ENCODE results near the gene PARPBP. TPM values are rescaled to one million over a fixed set of nuclear protein-coding genes. Genes with fewer than 3 reads are reported as not detected.
A peak's percentile ranks its signal among the peaks of the same experiment; 100 is the strongest.
"Not testable (repeated sequence)": the region's sequence is repeated elsewhere in the genome, so short reads cannot be mapped to it uniquely, and the experiment has no call there.

Gene PARPBP
- total RNA-seq, 2 experiments from 2014 or later: 24.0 to 25.9 TPM

DNA sequence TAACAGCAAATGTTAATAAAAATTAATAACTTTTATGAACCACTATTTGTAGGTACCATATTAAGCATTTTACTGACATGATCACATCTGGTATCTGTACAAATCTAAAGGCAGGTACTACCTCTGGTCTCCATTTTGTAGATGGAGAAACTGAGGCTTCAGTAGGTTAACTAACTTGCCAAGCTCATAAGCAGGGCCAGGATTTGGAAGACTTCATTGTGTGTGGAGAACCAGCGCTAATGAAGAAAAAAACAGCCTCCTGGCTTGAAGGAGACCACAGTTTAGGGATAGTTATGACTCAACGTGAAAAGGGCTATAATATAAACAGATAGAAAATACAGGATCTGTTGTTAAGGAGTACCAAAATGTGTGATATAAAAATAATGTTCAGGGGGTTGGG is 1.1 kb upstream of the PARPBP start:
- no peak overlapping the region for H3K27ac Mint-ChIP-seq
- H3K4me1 Mint-ChIP-seq (ENCODE audit: low read depth): peaks cover 19% of the 10 kb centered on the region
- no peak for DNase-seq
- H3K4me3 Mint-ChIP-seq: peak overlapping the region; percentile 87
- intact Hi-C loops (cut with micrococcal nuclease): no loop called here
- ChIA-PET CTCF (interaction anchor here (1.0 to 1.1 kb wide), 2 partner anchors 51 to 177 kb away, joined by 3 read pairs; no protein-coding TSS in a partner anchor), POLR2A (interaction anchor here (0.8 to 2.0 kb wide), 3 partner anchors 9 to 57 kb away, joined by 3 to 9 read pairs (median 3); partner anchors contain the start of gene WASHC3)
- H3K36me3 Mint-ChIP-seq: peaks cover 16% of the 10 kb centered on the region
- no peaks in the 10 kb centered on the region for H3K27me3 Mint-ChIP-seq
- no peaks in the 10 kb centered on the region for H3K9me3 Mint-ChIP-seq

GRCh38 chr12:102120564-102120873 is 536 bp downstream of the PARPBP start:
- Mint-ChIP-seq H3K4me1 (ENCODE audit: low read depth) (peaks cover 19% of the 10 kb centered on the region), H3K36me3 (peaks cover 20% of the 10 kb centered on the region), H3K4me3 (peak overlapping the region; percentile 87), H3K27ac (peak overlapping the region; percentile 82), H3K27me3 (no peaks in the 10 kb centered on the region), H3K9me3 (no peaks in the 10 kb centered on the region)
- intact Hi-C loops (cut with micrococcal nuclease): loop anchor here (1.0 to 5.0 kb wide), 6 partner anchors 48 to 423 kb away; partner anchors contain the start of genes CHPT1 and DRAM1
- DNase-seq: no peak
- ChIA-PET CTCF (interaction anchor here (0.7 to 1.0 kb wide), 2 partner anchors 49 to 431 kb away, joined by 3 read pairs; no protein-coding TSS in a partner anchor), POLR2A (interaction anchor here (1.2 to 2.0 kb wide), 3 partner anchors 29 to 61 kb away, joined by 3 to 9 read pairs (median 4); partner anchors contain the start of gene WASHC3)

DNA sequence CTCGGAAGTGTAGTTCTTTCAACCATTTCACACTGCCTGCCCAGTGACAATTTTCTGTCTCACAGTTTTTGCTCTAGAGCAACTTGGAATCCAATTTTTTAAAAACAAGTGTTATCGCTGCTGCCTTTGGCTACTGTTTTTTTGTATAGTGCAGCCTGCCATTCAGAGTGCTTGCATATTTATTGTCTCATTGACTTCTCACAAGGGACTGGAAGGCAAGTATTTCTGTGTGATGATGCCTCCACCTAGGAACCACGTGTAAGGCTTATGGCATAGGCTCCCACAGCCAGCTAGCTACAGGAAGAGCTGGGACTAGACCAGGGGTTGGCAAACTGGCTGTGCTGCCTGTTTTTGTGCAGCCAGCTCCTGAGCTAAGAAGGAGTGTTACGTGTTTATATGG is 903 bp downstream of the PARPBP start:
- H3K9me3 Mint-ChIP-seq: no peaks in the 10 kb centered on the region
- ChIA-PET POLR2A (interaction anchor here (1.2 to 2.0 kb wide), 3 partner anchors 28 to 61 kb away, joined by 3 to 9 read pairs (median 4); partner anchors contain the start of gene WASHC3), CTCF (interaction anchor here (0.7 to 1.0 kb wide), 2 partner anchors 49 to 431 kb away, joined by 3 read pairs; no protein-coding TSS in a partner anchor)
- no peaks in the 10 kb centered on the region for H3K27me3 Mint-ChIP-seq
- H3K4me3 Mint-ChIP-seq: peak overlapping the region; percentile 87
- H3K27ac Mint-ChIP-seq: peak overlapping the region; percentile 82
- DNase-seq: no peak
- intact Hi-C loops (cut with micrococcal nuclease): loop anchor here (1.0 to 5.0 kb wide), 6 partner anchors 47 to 424 kb away; partner anchors contain the start of genes CHPT1 and DRAM1
- peaks cover 19% of the 10 kb centered on the region for H3K4me1 Mint-ChIP-seq (ENCODE audit: low read depth)
- peaks cover 19% of the 10 kb centered on the region for H3K36me3 Mint-ChIP-seq

GRCh38 chr12:102121328-102121727 is 1.3 kb downstream of the PARPBP start:
- H3K9me3 Mint-ChIP-seq, DNase-seq, H3K27me3 Mint-ChIP-seq, H3K27ac Mint-ChIP-seq: not testable (repeated sequence)
- ChIA-PET CTCF (interaction anchor here (0.7 to 1.0 kb wide), 2 partner anchors 48 to 432 kb away, joined by 3 read pairs; no protein-coding TSS in a partner anchor), POLR2A (interaction anchor here (1.2 to 1.4 kb wide), 2 partner anchors 28 to 62 kb away, joined by 3 to 4 read pairs; no protein-coding TSS in a partner anchor)
- intact Hi-C loops (cut with micrococcal nuclease): loop anchor here (2.0 to 5.0 kb wide), 4 partner anchors 185 to 424 kb away; partner anchors contain the start of genes CHPT1 and DRAM1
- peaks cover 19% of the 10 kb centered on the region for H3K4me1 Mint-ChIP-seq (ENCODE audit: low read depth)
- H3K4me3 Mint-ChIP-seq: peak overlapping the region; percentile 87
- peaks cover 22% of the 10 kb centered on the region for H3K36me3 Mint-ChIP-seq

- intact Hi-C loops (cut with micrococcal nuclease); CTCF ChIA-PET; DNase-seq; POLR2A ChIA-PET; H3K9me3 Mint-ChIP-seq; H3K4me3 Mint-ChIP-seq; H3K27ac Mint-ChIP-seq; H3K27me3 Mint-ChIP-seq; H3K4me1 Mint-ChIP-seq (ENCODE audit: low read depth): not testable (repeated sequence)
- peaks cover 33% of the 10 kb centered on the region for H3K36me3 Mint-ChIP-seq
Measured at GRCh38 chr12:102130720-102131119, 10.7 kb downstream of the PARPBP start.

DNA sequence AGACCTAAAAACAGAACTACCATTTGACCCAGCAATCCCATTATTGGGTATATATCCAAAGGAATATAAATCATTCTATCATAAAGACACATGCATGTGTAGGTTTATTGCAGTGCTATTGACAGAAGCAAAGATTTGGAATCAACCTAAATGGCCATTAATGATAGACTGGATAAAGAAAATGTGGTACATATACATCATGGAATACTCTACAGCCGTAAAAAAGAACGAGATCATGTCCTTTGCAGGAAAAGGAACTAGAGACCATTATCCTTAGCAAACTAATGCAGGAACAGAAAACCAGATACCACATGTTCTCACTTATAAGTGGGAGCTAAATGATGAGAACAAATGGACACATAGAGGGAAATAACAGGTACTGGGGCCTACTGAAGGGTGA is 11.5 kb downstream of the PARPBP start:
- H3K4me1 Mint-ChIP-seq (ENCODE audit: low read depth); intact Hi-C loops (cut with micrococcal nuclease); H3K9me3 Mint-ChIP-seq; DNase-seq; POLR2A ChIA-PET; H3K27ac Mint-ChIP-seq; H3K4me3 Mint-ChIP-seq; H3K27me3 Mint-ChIP-seq; CTCF ChIA-PET: not testable (repeated sequence)
- peaks cover 26% of the 10 kb centered on the region for H3K36me3 Mint-ChIP-seq

DNA sequence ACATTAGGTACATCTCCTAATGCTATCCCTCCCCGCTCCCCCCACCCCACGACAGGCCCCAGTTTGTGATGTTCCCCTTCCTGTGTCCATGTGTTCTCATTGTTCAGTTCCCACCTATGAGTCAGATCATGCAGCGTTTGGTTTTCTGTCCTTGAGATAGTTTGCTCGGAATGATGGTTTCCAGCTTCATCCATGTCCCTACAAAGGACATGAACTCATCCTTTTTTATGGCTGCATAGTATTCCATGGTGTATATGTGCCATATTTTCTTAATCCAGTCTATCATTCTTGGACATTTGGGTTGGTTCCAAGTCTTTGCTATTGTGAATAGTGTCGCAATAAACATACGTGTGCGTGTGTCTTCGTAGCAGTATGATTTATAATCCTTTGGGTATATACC is 17.6 kb downstream of the PARPBP start:
- H3K27ac Mint-ChIP-seq; H3K4me3 Mint-ChIP-seq; H3K4me1 Mint-ChIP-seq (ENCODE audit: low read depth); CTCF ChIA-PET; H3K9me3 Mint-ChIP-seq; DNase-seq; POLR2A ChIA-PET; H3K27me3 Mint-ChIP-seq; intact Hi-C loops (cut with micrococcal nuclease): not testable (repeated sequence)
- peaks cover 22% of the 10 kb centered on the region for H3K36me3 Mint-ChIP-seq

- H3K4me1 Mint-ChIP-seq (ENCODE audit: low read depth); H3K27ac Mint-ChIP-seq; intact Hi-C loops (cut with micrococcal nuclease); H3K4me3 Mint-ChIP-seq; DNase-seq; POLR2A ChIA-PET; H3K9me3 Mint-ChIP-seq; H3K27me3 Mint-ChIP-seq: not testable (repeated sequence)
- CTCF ChIA-PET: interaction anchor here (0.6 kb wide), 1 partner anchor 10 kb away, joined by 4 read pairs; no protein-coding TSS in a partner anchor
- H3K36me3 Mint-ChIP-seq: peaks cover 16% of the 10 kb centered on the region
Measured at GRCh38 chr12:102142866-102143373, 22.9 kb downstream of the PARPBP start.

GRCh38 chr12:102144221-102144620 is 24.2 kb downstream of the PARPBP start:
- Mint-ChIP-seq H3K36me3 (peaks cover 12% of the 10 kb centered on the region), H3K27ac (no peak overlapping the region), H3K27me3 (no peaks in the 10 kb centered on the region), H3K9me3 (no peaks in the 10 kb centered on the region), H3K4me1 (ENCODE audit: low read depth) (peaks cover 6% of the 10 kb centered on the region), H3K4me3 (no peak overlapping the region)
- ChIA-PET CTCF (no interaction called here), POLR2A (no interaction called here)
- no peak for DNase-seq
- intact Hi-C loops (cut with micrococcal nuclease): no loop called here

DNA sequence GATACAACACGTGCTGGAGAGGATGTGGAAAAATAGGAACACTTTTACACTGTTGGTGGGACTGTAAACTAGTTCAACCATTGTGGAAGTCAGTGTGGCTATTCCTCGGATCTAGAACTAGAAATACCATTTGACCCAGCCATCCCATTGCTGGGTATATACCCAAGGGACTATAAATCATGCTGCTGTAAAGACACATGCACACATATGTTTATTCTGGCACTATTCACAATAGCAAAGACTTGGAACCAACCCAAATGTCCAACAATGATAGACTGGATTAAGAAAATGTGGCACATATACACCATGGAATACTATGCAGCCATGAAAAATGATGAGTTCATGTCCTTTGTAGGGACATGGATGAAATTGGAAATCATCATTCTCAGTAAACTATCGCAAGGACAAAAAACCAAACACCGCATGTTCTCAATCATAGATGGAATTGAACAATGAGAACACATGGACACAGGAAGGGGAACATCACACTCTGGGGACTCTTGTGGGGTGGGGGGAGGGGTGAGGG is 27.1 kb downstream of the PARPBP start:
- DNase-seq; CTCF ChIA-PET; intact Hi-C loops (cut with micrococcal nuclease); H3K4me1 Mint-ChIP-seq (ENCODE audit: low read depth); H3K4me3 Mint-ChIP-seq; H3K27ac Mint-ChIP-seq; H3K9me3 Mint-ChIP-seq; H3K36me3 Mint-ChIP-seq; POLR2A ChIA-PET; H3K27me3 Mint-ChIP-seq: not testable (repeated sequence)

DNA sequence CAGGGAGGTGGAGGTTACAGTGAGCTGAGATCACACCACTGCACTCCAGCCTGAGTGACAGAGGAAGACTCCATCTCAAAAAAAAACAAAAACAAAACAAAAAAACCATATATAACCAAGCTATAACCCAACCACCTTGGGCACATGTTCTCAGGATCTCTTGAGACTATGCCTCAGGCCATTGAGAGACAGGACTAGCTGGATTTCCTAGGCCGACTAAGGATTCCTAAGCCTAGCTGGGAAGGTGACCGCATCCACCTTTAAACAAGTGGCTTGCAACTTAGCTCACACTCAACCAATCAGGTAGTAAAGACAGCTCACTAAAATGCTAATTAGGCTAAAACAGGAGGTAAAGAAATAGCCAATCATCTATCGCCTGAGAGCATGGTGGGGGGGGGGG is 35.2 kb downstream of the PARPBP start:
- H3K9me3 Mint-ChIP-seq; intact Hi-C loops (cut with micrococcal nuclease); CTCF ChIA-PET; H3K4me1 Mint-ChIP-seq (ENCODE audit: low read depth); POLR2A ChIA-PET; H3K4me3 Mint-ChIP-seq; H3K36me3 Mint-ChIP-seq; DNase-seq; H3K27ac Mint-ChIP-seq; H3K27me3 Mint-ChIP-seq: not testable (repeated sequence)

DNA sequence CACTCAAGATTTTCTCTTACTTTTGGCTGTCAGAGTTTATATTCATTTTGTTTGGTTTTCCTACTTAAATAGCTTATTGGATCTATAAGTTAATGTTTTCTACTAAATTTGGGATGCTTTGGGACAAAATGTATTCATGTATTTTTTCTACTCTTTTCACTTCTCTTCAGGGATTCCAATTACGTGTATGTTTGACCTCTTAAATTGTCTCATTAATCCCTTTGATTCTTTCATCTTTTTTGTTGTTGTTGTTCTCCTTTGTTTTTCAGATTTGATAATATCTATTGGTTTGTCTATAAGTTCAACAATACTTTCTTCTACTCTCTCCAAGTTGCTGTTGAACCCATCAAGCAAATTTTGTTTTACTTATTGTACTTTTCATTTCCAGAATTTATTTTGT is 43.4 kb downstream of the PARPBP start:
- no peak for DNase-seq
- no peak overlapping the region for H3K27ac Mint-ChIP-seq
- POLR2A ChIA-PET: no interaction called here

More for the DNA sequence above, 43.4 kb downstream of the PARPBP start:
- Mint-ChIP-seq H3K27me3 (no peaks in the 10 kb centered on the region), H3K4me1 (ENCODE audit: low read depth) (peaks cover 11% of the 10 kb centered on the region), H3K4me3 (no peak overlapping the region), H3K9me3 (no peaks in the 10 kb centered on the region), H3K36me3 (no peaks in the 10 kb centered on the region)
- intact Hi-C loops (cut with micrococcal nuclease): no loop called here
- CTCF ChIA-PET: interaction anchor here (0.8 kb wide), 1 partner anchor 10 kb away, joined by 3 read pairs; no protein-coding TSS in a partner anchor
